Smooth muscle cell (in vitro differentiated cells): ENCODE data around the gene B9D1. TPM values are rescaled to one million over a fixed set of nuclear protein-coding genes. Genes with fewer than 3 reads are reported as not detected.

Experiments used
- DNase-seq: peaks from one replicate; lab custom pipeline; 2025; ENCODE audit not compliant: unreplicated experiment; lab: John Stamatoyannopoulos, UW
- H2AFZ ChIP-seq: fragments of 200-600 bp; sonication (generic); 2 replicates; pipeline ENCODE4 v1.6.0; 2016; ENCODE audit warnings: antibody characterized with exemption, low read depth, mild to moderate bottlenecking
- H3F3A ChIP-seq: fragments of 200-600 bp; sonication (generic); 2 replicates; pipeline ENCODE4 v1.6.0; 2017; ENCODE audit warnings: antibody characterized with exemption, low read depth
- H3K27ac ChIP-seq: fragments of 200-600 bp; sonication (generic); 2 replicates; pipeline ENCODE4 v1.5.1; 2016; ENCODE audit warnings: low read depth, mild to moderate bottlenecking
- H3K27me3 ChIP-seq: fragments of 200-600 bp; sonication (generic); 2 replicates; pipeline ENCODE4 v1.6.1; 2016; ENCODE audit warnings: low read depth, mild to moderate bottlenecking
- H3K36me3 ChIP-seq: fragments of 200-600 bp; sonication (generic); 2 replicates; pipeline ENCODE4 v1.5.1; 2016; ENCODE audit warnings: low read depth
- H3K4me1 ChIP-seq: fragments of 200-600 bp; sonication (generic); 2 replicates; pipeline ENCODE4 v1.5.1; 2016; ENCODE audit warnings: low read depth
- H3K4me2 ChIP-seq: fragments of 200-600 bp; sonication (generic); 2 replicates; pipeline ENCODE4 v1.6.0; 2016; ENCODE audit warnings: mild to moderate bottlenecking
- H3K4me3 ChIP-seq: fragments of 200-600 bp; sonication (generic); 2 replicates; pipeline ENCODE4 v1.5.1; 2016; ENCODE audit warnings: mild to moderate bottlenecking
- H3K79me2 ChIP-seq: fragments of 200-600 bp; sonication (generic); 2 replicates; pipeline ENCODE4 v1.6.0; 2016; ENCODE audit warnings: low read depth, mild to moderate bottlenecking
- H3K9ac ChIP-seq: fragments of 200-600 bp; sonication (generic); 2 replicates; pipeline ENCODE4 v1.6.0; 2016; ENCODE audit warnings: low read depth
- H3K9me3 ChIP-seq: fragments of 200-600 bp; sonication (generic); replicated peaks from 2 replicates; pipeline ENCODE4 v1.5.1; 2016; ENCODE audit warnings: low read depth
- H4K20me1 ChIP-seq: fragments of 200-600 bp; sonication (generic); 2 replicates; pipeline ENCODE4 v1.6.0; 2016; ENCODE audit warnings: low read depth
- CTCF ChIP-seq: fragments of 200-600 bp; sonication (generic); IDR thresholded peaks from 2 replicates; pipeline ENCODE4 v1.5.1; 2017; ENCODE audit warnings: borderline replicate concordance, mild to moderate bottlenecking, antibody characterized with exemption; ENCODE audit not compliant: insufficient read depth, poor library complexity, severe bottlenecking
- WGBS: methylation state at CpG from one replicate; pipeline ENCODE4 v1.1.7; 2016; ENCODE audit warnings: low lambda C conversion rate; 5-methylcytosine and 5-hydroxymethylcytosine counted together
- polyA plus RNA-seq: library from polyadenylated mRNA; unstranded; fragments of >200 nt; fragmentation: Nextera tagmentation; extraction: Ambion mirVana; gene quantifications from 2 replicates; pipeline ENCODE4 v1.2.1, GENCODE V29; 2016
- total RNA-seq: library from RNA; depleted of rRNA; stranded (reverse); fragments of >200 nt; gene quantifications from 2 replicates; pipeline ENCODE4 v1.2.3, GENCODE V29; 2014

B9D1 gene
- total and polyA plus RNA-seq, 2 experiments from 2014 or later = 21.9 to 45.5 TPM

DNA sequence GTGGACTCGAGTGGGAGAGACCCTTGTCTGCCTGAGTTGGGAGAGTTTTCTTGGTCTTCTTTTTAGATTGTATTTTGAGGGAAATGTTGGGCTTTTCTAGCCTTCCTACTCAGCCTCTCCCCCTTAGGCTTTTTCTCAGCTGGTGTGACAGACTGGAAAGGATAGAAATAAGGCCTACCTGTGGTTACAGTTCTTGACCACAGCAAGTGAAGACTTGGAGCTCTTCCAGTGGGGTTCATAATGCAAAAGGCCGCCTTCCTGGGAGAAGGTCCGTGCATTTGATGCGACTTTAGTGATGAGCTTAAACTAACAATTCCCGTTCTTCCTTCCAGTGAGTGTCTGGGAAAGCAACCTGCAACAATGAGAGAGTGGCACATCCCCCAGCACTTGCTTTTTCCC lies 56.8 kb downstream of the B9D1 start:
- TF ChIP-seq CTCF = no peak
- WGBS = 97% methylated on average over 5 of the region's 5 CpGs
- H3K4me3 ChIP-seq = no peak overlapping the region
- H3K27me3 ChIP-seq = no peaks in the 10 kb centered on the region
- H3K79me2 ChIP-seq = peaks cover 7% of the 10 kb centered on the region
- no peak overlapping the region for H2AFZ ChIP-seq
- DNase-seq = no peak
- no peaks in the 10 kb centered on the region for H3K9me3 ChIP-seq
- no peaks in the 10 kb centered on the region for H3F3A ChIP-seq
- no peaks in the 10 kb centered on the region for H3K36me3 ChIP-seq
- no peaks in the 10 kb centered on the region for H3K4me1 ChIP-seq
- H3K9ac ChIP-seq = no peak overlapping the region
- H4K20me1 ChIP-seq = peaks cover 94% of the 10 kb centered on the region
- H3K4me2 ChIP-seq = no peak overlapping the region
- H3K27ac ChIP-seq = no peak overlapping the region

DNA sequence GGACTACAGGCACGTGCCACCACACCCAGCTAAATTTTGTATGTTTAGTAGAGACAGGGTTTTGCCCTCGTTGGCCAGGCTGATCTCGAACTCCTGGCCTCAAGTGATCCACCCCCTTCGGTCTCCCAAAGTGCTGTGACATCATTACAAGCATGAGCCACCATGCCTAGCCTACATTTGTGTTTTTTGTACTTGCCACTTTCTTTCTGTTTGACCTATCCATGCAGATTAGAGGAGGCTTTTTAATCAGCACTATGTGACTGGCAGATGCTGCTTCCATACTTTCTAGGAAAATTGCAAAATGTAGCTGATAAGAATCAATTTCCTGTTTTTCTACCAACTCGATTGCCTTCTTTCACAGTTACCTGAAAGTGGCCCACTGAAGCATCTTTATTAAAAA lies 57.3 kb downstream of the B9D1 start:
- WGBS = 96% methylated on average over 5 of the region's 5 CpGs
- peaks cover 96% of the 10 kb centered on the region for H4K20me1 ChIP-seq
- H3K4me1 ChIP-seq = no peaks in the 10 kb centered on the region
- no peak overlapping the region for H3K4me2 ChIP-seq
- DNase-seq = no peak
- H3F3A ChIP-seq = no peaks in the 10 kb centered on the region
- no peaks in the 10 kb centered on the region for H3K9me3 ChIP-seq
- H3K27me3 ChIP-seq = no peaks in the 10 kb centered on the region
- H3K27ac ChIP-seq = no peak overlapping the region
- H3K79me2 ChIP-seq = peaks cover 7% of the 10 kb centered on the region
- no peak overlapping the region for H3K4me3 ChIP-seq
- H2AFZ ChIP-seq = no peak overlapping the region
- H3K36me3 ChIP-seq = no peaks in the 10 kb centered on the region
- no peak for TF ChIP-seq CTCF
- no peak overlapping the region for H3K9ac ChIP-seq

DNA sequence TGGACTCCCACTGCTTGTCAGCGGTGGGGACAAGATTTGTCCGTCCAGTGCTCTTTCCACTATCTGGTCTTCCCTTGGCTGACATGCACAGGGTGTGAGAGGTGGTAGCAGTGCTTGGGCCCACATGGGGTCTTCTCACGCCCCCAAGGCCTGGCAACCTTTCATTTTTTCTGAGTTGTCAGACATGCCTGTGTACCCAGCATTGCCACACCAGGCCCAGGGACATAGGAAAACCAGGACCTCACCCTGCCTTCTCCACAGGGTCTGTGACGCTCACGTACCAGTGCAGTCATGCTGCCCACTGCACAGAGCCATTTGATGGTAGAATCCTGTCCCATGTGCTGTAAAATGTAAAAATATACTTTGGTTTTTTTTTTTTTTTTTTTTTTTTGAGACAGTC lies 57.8 kb downstream of the B9D1 start:
- H3K27me3 ChIP-seq = no peaks in the 10 kb centered on the region
- no peaks in the 10 kb centered on the region for H3K36me3 ChIP-seq
- DNase-seq = no peak
- no peak overlapping the region for H3K9ac ChIP-seq
- no peak overlapping the region for H2AFZ ChIP-seq
- peaks cover 11% of the 10 kb centered on the region for H3K79me2 ChIP-seq
- no peaks in the 10 kb centered on the region for H3K9me3 ChIP-seq
- no peaks in the 10 kb centered on the region for H3F3A ChIP-seq
- H4K20me1 ChIP-seq = peaks cover 96% of the 10 kb centered on the region
- TF ChIP-seq CTCF = no peak
- WGBS = 98% methylated on average over 5 of the region's 5 CpGs
- H3K27ac ChIP-seq = no peak overlapping the region
- H3K4me3 ChIP-seq = no peak overlapping the region
- peaks cover 4% of the 10 kb centered on the region for H3K4me1 ChIP-seq
- H3K4me2 ChIP-seq = no peak overlapping the region

DNA sequence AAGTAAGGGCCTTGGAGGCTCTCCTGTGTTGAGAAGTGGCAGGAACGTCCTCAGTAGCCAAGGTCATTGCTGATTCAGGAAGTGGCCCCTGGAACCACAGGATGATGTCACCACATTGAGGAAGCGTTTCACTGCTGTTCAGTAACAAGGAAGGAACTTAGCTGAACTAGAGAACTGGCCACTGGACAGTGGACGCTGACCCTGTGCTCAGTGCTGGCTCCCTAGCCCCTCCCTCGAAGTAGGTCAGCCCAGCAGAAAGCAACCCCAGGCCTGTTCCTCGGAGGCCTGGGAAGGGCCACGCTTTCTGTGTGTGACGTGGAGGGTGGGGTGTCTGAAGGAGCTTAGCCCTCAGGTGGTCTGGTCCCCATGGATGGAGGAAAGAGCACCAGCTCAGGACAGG lies 58.3 kb downstream of the B9D1 start:
- no peak overlapping the region for H2AFZ ChIP-seq
- H3K27ac ChIP-seq = no peak overlapping the region
- no peaks in the 10 kb centered on the region for H3K36me3 ChIP-seq
- DNase-seq = no peak
- H4K20me1 ChIP-seq = peaks cover 96% of the 10 kb centered on the region
- H3K4me1 ChIP-seq = peaks cover 10% of the 10 kb centered on the region
- H3K4me2 ChIP-seq = no peak overlapping the region
- TF ChIP-seq CTCF = no peak
- peaks cover 12% of the 10 kb centered on the region for H3K79me2 ChIP-seq
- 74% methylated on average over 7 of the region's 7 CpGs for WGBS
- no peaks in the 10 kb centered on the region for H3F3A ChIP-seq
- no peaks in the 10 kb centered on the region for H3K9me3 ChIP-seq
- H3K4me3 ChIP-seq = no peak overlapping the region
- no peak overlapping the region for H3K9ac ChIP-seq
- no peaks in the 10 kb centered on the region for H3K27me3 ChIP-seq
